Epithelial cell of esophagus (primary cell): ENCODE measurements around the gene ZDHHC19.
"Not testable (repeated sequence)": the region's sequence is repeated elsewhere in the genome, so short reads cannot be mapped to it uniquely, and the experiment has no call there.

Source experiments
- DNase-seq: peaks from one replicate; pipeline ENCODE4 v3.0.0; 2010; ENCODE audit warnings: low read depth
- H3K4me3 ChIP-seq: 2 replicates; pipeline ENCODE4 v1.5.1; 2011; ENCODE audit warnings: mild to moderate bottlenecking, low read length, control low read depth
- TF ChIP-seq, protein P1 (sequence below): IDR thresholded peaks from 2 replicates; pipeline ENCODE4 v1.5.1; 2011; ENCODE audit warnings: low read depth, mild to moderate bottlenecking, low read length, control low read depth, inconsistent platforms; ENCODE audit not compliant: insufficient read depth; ENCODE audit errors: missing control alignments

ZDHHC19 gene

GRCh38 chr3:196208942-196209695 is 2.1 kb downstream of the ZDHHC19 start:
- H3K4me3 ChIP-seq: no peak overlapping the region
- TF ChIP-seq, protein P1, sequence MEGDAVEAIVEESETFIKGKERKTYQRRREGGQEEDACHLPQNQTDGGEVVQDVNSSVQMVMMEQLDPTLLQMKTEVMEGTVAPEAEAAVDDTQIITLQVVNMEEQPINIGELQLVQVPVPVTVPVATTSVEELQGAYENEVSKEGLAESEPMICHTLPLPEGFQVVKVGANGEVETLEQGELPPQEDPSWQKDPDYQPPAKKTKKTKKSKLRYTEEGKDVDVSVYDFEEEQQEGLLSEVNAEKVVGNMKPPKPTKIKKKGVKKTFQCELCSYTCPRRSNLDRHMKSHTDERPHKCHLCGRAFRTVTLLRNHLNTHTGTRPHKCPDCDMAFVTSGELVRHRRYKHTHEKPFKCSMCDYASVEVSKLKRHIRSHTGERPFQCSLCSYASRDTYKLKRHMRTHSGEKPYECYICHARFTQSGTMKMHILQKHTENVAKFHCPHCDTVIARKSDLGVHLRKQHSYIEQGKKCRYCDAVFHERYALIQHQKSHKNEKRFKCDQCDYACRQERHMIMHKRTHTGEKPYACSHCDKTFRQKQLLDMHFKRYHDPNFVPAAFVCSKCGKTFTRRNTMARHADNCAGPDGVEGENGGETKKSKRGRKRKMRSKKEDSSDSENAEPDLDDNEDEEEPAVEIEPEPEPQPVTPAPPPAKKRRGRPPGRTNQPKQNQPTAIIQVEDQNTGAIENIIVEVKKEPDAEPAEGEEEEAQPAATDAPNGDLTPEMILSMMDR: no peak
- no peak for DNase-seq

DNA sequence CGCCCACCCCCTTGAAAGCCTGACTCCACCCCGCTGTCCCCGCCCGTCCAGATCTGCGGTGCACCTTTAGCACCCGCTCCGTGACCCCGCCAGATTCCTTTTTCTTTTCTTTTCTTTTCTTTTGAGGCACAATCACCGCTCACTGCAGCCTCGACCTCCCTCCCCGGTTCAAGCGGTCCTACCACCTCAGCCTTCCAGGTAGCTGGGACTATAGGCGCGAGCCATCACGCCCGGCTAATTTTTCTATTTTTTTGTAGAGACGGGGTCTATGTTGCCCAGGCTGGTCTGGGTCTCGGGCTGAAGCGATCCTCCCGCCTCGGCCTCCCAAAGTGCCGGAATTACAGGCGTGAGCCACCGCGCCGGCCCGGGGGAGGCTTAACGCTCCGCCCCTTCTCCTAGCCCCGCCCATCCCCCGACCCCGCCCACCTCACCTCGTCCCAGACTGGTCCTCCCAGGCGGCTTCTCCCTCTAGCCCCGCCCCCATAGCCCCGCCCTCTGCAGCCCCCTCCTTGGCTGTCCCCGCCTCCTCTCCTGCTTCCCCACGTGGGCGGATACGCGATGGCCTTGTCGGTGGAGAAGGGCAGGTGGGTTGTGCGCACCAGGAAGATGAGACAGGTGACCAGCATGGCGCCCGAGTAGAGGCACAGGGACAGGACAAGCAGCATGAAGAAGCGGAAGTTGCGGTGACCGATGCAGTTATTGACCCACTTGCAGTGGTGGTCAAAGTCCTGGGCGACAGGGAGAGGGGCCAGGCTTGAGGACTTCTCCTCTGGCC is 3.2 kb downstream of the ZDHHC19 start:
- H3K4me3 ChIP-seq: peak overlapping the region; percentile 37
- DNase-seq: peak; percentile 59
- TF ChIP-seq, protein P1: no peak

GRCh38 chr3:196207159-196207832 is 3.9 kb downstream of the ZDHHC19 start:
- DNase-seq: no peak
- H3K4me3 ChIP-seq: peak overlapping the region; percentile 29
- TF ChIP-seq, protein P1: no peak

DNA sequence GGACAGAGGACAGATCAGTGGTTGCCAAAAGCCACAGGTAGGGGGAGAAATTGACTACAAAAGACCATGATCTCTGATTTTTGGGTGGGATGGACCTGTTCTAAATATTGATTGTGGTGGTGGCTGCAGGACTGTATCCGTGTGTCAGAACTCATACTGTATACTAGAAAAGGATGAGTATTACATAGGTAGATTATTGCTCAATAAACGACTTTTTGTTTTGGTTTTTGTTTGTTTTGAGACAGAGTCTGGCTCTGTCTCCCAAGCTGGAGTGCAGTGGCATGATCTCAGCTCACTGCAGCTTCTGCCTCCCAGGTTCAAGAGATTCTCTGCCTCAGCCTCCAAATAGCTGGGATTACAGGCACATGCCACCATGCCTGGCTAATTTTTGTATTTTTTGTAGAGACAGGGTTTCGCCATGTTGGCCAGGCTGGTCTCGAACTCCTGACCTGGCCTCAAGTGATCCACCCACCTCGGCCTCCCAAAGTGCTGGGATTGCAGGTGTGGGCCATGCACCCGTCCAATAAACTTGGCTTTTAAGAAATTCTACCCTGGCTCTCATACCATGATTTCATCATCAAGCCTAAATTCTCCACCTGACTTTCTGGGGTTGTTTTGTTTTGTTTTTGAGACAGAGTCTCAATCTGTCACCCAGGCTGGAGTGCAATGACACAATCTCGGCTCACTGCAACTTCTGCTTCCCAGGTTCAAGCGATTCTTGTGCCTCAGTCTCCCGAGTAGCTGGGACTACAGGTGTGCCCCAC is 5.6 kb downstream of the ZDHHC19 start:
- not testable (repeated sequence) for H3K4me3 ChIP-seq, DNase-seq

DNA sequence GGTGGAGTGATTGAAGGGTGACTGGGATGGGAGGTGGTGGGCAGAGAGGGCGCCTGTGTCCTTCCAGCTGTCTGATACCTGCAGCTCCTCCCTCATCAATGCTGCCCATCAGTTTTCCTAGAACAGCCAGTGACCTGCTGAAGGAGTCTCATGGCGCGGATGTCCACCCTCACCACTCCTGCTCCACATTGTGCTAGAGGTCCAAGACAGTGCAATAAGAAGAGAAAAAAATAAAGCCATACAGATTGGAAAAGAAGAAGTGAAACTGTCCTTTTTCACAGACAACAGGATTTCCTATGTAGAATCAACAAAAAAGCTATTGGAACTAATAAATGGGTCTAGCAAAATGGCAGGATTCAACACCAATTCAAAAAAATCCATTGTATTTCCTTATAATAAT is 7.4 kb downstream of the ZDHHC19 start:
- TF ChIP-seq, protein P1: no peak
- no peak overlapping the region for H3K4me3 ChIP-seq
- DNase-seq: no peak

DNA sequence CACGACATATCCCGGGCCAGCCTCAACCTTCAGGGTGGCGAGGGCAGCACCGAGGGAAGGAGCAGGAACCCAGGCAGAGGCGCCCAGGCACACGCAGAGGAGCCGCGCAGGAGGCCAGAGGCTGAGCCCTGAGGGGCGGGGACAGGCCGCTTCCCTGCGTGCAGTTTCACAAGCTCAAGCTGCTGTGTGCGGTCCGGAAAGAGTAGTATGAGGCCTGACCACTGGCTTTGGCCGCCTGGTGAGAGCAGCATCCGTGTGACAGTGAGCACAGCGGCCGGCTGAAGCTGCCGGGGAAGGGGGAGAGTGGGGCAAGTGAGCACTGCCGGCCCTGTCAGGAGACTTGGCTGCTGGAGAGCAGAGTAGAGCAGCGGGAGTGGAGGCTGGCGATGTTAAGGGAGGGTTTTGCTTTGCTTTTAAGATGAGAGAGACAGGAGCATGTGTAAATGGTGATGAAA is 8.7 kb downstream of the ZDHHC19 start:
- DNase-seq: no peak
- TF ChIP-seq, protein P1: no peak
- no peak overlapping the region for H3K4me3 ChIP-seq
